Measurements from ENCODE around the gene ZMYM5.

ZMYM5 gene

GRCh38 chr13:19882231-19882630 is 18.8 kb upstream of the ZMYM5 start:
- CTCF ChIA-PET: interaction anchor here (1.4 kb wide), 1 partner anchor 17 kb away, joined by 3 read pairs; no protein-coding TSS in a partner anchor

GRCh38 chr13:19881641-19882040 is 18.2 kb upstream of the ZMYM5 start:
- CTCF ChIA-PET: interaction anchor here (1.4 kb wide), 1 partner anchor 16 kb away, joined by 3 read pairs; no protein-coding TSS in a partner anchor
- no peak for DNase-seq (ENCODE audit: low read depth, low spot score)

More at GRCh38 chr13:19882231-19882630, 18.8 kb upstream of the ZMYM5 start:
- TF ChIP-seq, protein P1, sequence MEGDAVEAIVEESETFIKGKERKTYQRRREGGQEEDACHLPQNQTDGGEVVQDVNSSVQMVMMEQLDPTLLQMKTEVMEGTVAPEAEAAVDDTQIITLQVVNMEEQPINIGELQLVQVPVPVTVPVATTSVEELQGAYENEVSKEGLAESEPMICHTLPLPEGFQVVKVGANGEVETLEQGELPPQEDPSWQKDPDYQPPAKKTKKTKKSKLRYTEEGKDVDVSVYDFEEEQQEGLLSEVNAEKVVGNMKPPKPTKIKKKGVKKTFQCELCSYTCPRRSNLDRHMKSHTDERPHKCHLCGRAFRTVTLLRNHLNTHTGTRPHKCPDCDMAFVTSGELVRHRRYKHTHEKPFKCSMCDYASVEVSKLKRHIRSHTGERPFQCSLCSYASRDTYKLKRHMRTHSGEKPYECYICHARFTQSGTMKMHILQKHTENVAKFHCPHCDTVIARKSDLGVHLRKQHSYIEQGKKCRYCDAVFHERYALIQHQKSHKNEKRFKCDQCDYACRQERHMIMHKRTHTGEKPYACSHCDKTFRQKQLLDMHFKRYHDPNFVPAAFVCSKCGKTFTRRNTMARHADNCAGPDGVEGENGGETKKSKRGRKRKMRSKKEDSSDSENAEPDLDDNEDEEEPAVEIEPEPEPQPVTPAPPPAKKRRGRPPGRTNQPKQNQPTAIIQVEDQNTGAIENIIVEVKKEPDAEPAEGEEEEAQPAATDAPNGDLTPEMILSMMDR (IDR thresholded peaks at IDR 0.05; ENCODE audit: insufficient read depth, low read length, missing control alignments): no peak
- POLR2A ChIA-PET: no interaction called here
- no peak overlapping the region for H3K4me3 ChIP-seq (ENCODE audit: low read depth, low read length)
- DNase-seq (ENCODE audit: low read depth, low spot score): no peak

DNA sequence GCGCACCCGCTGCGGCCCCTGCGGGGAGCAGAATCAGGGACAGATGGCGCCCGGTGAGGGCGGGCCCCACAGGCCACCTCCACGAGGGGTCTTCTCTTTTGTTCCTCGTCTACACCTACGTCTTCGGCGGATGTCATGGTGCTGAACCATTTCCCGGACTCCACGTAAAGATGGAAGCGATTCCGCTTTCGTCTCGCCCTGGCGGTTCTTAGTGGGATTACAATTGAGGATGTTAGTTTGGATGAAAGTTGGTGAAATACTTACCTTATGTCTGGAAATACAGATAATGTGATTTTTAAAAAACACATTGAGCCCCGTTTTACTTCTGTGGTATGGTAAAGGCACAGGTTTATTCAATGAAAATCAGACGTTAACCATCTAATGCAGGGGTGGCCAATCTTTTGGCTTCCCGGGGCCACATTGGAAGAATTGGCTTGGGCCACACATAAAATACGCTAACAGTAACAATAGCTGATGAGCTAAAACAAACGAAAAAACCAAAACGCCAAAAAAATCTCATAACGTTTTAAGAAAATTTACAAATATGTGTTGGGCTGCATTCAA is 1.4 kb upstream of the ZMYM5 start:
- ChIA-PET POLR2A (interaction anchor here (0.6 to 1.7 kb wide), 2 partner anchors 19 to 27 kb away, joined by 3 to 9 read pairs; no protein-coding TSS in a partner anchor), CTCF (interaction anchor here (0.9 to 2.7 kb wide), 8 partner anchors 10 to 103 kb away, joined by 3 to 7 read pairs (median 3); no protein-coding TSS in a partner anchor)
- peak overlapping the region; percentile 58 for H3K4me3 ChIP-seq (ENCODE audit: low read depth, low read length)
- DNase-seq (ENCODE audit: low read depth, low spot score): no peak
- TF ChIP-seq, protein P1 (IDR thresholded peaks at IDR 0.05; ENCODE audit: insufficient read depth, low read length, missing control alignments): peak; percentile 47

More at GRCh38 chr13:19881641-19882040, 18.2 kb upstream of the ZMYM5 start:
- TF ChIP-seq, protein P1 (IDR thresholded peaks at IDR 0.05; ENCODE audit: insufficient read depth, low read length, missing control alignments): no peak
- POLR2A ChIA-PET: no interaction called here
- H3K4me3 ChIP-seq (ENCODE audit: low read depth, low read length): no peak overlapping the region

GRCh38 chr13:19864024-19864745 is 736 bp upstream of the ZMYM5 start:
- POLR2A ChIA-PET: interaction anchor here (0.6 to 1.7 kb wide), 4 partner anchors 18 to 94 kb away, joined by 3 to 9 read pairs (median 3); no protein-coding TSS in a partner anchor
- peak overlapping the region; percentile 58 for H3K4me3 ChIP-seq (ENCODE audit: low read depth, low read length)
- no peak for DNase-seq (ENCODE audit: low read depth, low spot score)
- TF ChIP-seq, protein P1 (IDR thresholded peaks at IDR 0.05; ENCODE audit: insufficient read depth, low read length, missing control alignments): peak; percentile 0
- CTCF ChIA-PET: interaction anchor here (0.6 to 2.7 kb wide), 5 partner anchors 11 to 120 kb away, joined by 3 to 7 read pairs (median 4); no protein-coding TSS in a partner anchor

GRCh38 chr13:19862481-19863313 is 752 bp downstream of the ZMYM5 start:
- H3K4me3 ChIP-seq (ENCODE audit: low read depth, low read length): peak overlapping the region; percentile 78
- CTCF ChIA-PET: interaction anchor here (2.0 kb wide), 1 partner anchor 17 kb away, joined by 8 read pairs; no protein-coding TSS in a partner anchor
- POLR2A ChIA-PET: interaction anchor here (1.7 to 2.0 kb wide), 2 partner anchors 17 kb away, joined by 5 to 9 read pairs; no protein-coding TSS in a partner anchor
- TF ChIP-seq, protein P1 (IDR thresholded peaks at IDR 0.05; ENCODE audit: insufficient read depth, low read length, missing control alignments): no peak
- no peak for DNase-seq (ENCODE audit: low read depth, low spot score)
